Measurements from ENCODE around the gene HS3ST1.
"Not testable (repeated sequence)": the region's sequence is repeated elsewhere in the genome, so short reads cannot be mapped to it uniquely, and the experiment has no call there.

The HS3ST1 gene

DNA sequence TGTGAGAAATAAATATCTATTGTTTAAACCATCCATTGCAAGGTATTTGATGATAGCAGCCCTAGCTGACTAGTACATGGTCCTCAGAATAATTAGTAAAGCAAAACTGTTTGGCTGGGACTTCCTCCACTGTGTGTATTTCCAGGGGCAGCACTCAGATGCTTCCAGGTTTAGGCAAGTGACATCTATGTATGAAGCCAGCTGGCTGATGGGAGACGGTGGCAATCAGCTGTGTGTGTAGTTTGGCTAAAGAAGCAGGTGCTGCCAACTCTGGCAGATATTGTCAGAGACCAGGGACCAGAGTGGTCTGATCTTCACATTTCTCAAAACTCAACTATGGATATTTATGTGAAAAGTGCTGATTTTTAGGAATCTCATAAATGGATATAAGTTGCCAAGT is 19.1 kb downstream of the HS3ST1 start:
- DNase-seq (no peak), ATAC-seq (replicated peaks) (no peak)
- Mint-ChIP-seq H3K27ac (no peak overlapping the region), H3K4me1 (ENCODE audit: low read depth in 2 of 2) (no peaks in the 10 kb centered on the region), H3K9me3 (no peaks in the 10 kb centered on the region), H3K27me3 (peaks cover 9 to 10% of the 10 kb centered on the region in 2 donors), H3K4me3 (no peak overlapping the region), H3K36me3 (ENCODE audit: insufficient read depth) (no peaks in the 10 kb centered on the region)

- peaks cover 9 to 10% of the 10 kb centered on the region in 2 donors for H3K27me3 Mint-ChIP-seq
- DNase-seq, result no peak
- no peaks in the 10 kb centered on the region for H3K36me3 Mint-ChIP-seq (ENCODE audit: insufficient read depth)
- no peak overlapping the region for H3K27ac Mint-ChIP-seq
- no peaks in the 10 kb centered on the region for H3K4me1 Mint-ChIP-seq (ENCODE audit: low read depth in 2 of 2)
- H3K9me3 Mint-ChIP-seq, result no peaks in the 10 kb centered on the region
- H3K4me3 Mint-ChIP-seq, result no peak overlapping the region
- no peak for ATAC-seq (replicated peaks)
Observed at GRCh38 chr4:11408233-11408967, 20.3 kb downstream of the HS3ST1 start.

- Mint-ChIP-seq H3K27ac (no peak overlapping the region), H3K9me3 (no peaks in the 10 kb centered on the region), H3K36me3 (ENCODE audit: insufficient read depth) (no peaks in the 10 kb centered on the region), H3K27me3 (peaks cover 9 to 10% of the 10 kb centered on the region in 2 donors), H3K4me1 (ENCODE audit: low read depth in 2 of 2) (no peaks in the 10 kb centered on the region), H3K4me3 (no peak overlapping the region)
- DNase-seq (no peak), ATAC-seq (replicated peaks) (no peak)
Observed at GRCh38 chr4:11407551-11407950, 21.1 kb downstream of the HS3ST1 start.

GRCh38 chr4:11404431-11404830 is 24.3 kb downstream of the HS3ST1 start:
- H3K27ac Mint-ChIP-seq, result no peak overlapping the region
- no peaks in the 10 kb centered on the region for H3K36me3 Mint-ChIP-seq (ENCODE audit: insufficient read depth)
- no peaks in the 10 kb centered on the region for H3K4me1 Mint-ChIP-seq (ENCODE audit: low read depth in 2 of 2)
- no peak overlapping the region for H3K4me3 Mint-ChIP-seq
- ATAC-seq (replicated peaks), result no peak
- peaks cover 0 to 10% of the 10 kb centered on the region in 2 donors for H3K27me3 Mint-ChIP-seq
- no peak for DNase-seq
- H3K9me3 Mint-ChIP-seq, result no peaks in the 10 kb centered on the region

DNA sequence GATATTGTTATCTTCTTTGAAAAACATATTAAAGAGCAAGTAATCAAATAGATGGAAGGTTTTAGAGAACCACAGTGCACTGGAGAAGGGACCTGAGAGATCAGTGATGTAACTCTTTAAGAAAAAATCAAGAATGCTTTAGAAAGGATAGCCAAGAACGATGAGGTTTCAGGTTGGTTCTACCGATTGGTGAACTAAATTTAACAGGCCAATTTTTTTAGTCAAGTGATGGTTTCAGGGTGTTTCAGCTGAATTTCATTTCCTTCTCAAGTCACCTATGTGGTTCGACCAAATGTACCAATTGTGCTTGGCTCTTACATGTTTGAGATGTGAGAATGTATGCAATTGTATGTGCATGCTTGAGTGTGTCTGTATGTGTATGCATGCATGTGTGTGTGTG is 26.5 kb downstream of the HS3ST1 start:
- no peak overlapping the region for H3K4me3 Mint-ChIP-seq
- H3K27me3 Mint-ChIP-seq, result no peaks in the 10 kb centered on the region
- no peak overlapping the region for H3K27ac Mint-ChIP-seq
- ATAC-seq (replicated peaks) (no peak), DNase-seq (no peak)
- H3K9me3 Mint-ChIP-seq, result no peaks in the 10 kb centered on the region
- H3K4me1 Mint-ChIP-seq (ENCODE audit: low read depth in 2 of 2), result no peaks in the 10 kb centered on the region
- no peaks in the 10 kb centered on the region for H3K36me3 Mint-ChIP-seq (ENCODE audit: insufficient read depth)

DNA sequence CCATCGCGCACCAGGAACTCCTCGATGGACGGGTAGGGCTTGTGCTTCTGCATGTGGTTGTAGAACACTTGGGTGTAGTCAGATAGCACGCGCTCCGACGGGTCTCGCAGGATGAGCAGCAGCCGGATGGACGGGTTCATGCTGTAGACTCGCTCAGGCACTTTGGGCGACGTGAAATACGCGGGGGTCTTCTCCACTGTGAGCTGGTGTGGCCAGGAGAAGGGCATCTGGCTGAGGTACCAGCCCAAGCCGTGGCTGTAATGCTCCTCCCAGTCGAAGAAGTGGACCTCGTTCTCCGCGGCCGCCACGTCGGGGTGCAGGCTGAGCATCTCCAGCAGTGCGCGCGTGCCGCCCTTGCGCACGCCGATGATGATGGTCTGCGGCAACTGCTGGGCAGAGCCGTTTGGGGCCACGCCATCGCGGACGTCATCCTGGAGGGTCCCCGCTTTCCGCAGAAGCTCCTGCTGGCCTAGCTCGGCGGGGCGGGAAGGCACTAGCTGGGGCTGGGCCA is 29.2 kb downstream of the HS3ST1 start:
- DNase-seq (no peak), ATAC-seq (replicated peaks) (no peak)
- Mint-ChIP-seq H3K4me3 (no peak overlapping the region), H3K27ac (no peak overlapping the region), H3K36me3 (ENCODE audit: insufficient read depth) (no peaks in the 10 kb centered on the region), H3K9me3 (no peaks in the 10 kb centered on the region), H3K4me1 (ENCODE audit: low read depth in 2 of 2) (no peaks in the 10 kb centered on the region), H3K27me3 (peaks cover 0 to 7% of the 10 kb centered on the region in 2 donors)

GRCh38 chr4:11397819-11398610 is 30.7 kb downstream of the HS3ST1 start:
- H3K9me3 Mint-ChIP-seq, result no peaks in the 10 kb centered on the region
- DNase-seq, result no peak

DNA sequence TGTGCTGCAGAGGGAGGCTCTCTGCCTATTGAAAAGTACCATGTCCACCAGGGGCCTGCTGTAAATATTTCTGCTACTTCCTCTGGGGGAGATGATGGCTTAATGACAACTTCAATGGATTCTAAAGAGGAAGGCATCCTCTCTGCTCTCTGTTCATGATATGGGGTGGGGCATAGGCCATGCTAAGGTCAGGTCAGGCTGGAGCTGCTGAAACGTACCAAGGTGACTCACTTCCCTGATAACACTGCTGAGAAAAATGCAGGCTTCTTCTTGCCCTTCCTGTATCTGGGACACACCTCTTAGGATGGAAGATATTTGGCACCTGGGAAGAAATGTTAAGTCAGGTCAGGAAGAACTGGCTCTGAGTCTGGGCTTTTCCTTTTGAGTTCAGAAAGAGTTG is 31.5 kb downstream of the HS3ST1 start:
- H3K27ac Mint-ChIP-seq, result no peak overlapping the region
- no peaks in the 10 kb centered on the region for H3K9me3 Mint-ChIP-seq
- H3K36me3 Mint-ChIP-seq (ENCODE audit: insufficient read depth), result no peaks in the 10 kb centered on the region
- no peaks in the 10 kb centered on the region for H3K4me1 Mint-ChIP-seq (ENCODE audit: low read depth in 2 of 2)
- H3K4me3 Mint-ChIP-seq, result no peak overlapping the region
- no peak for DNase-seq
- H3K27me3 Mint-ChIP-seq, result peaks cover 0 to 15% of the 10 kb centered on the region in 2 donors
- no peak for ATAC-seq (replicated peaks)

More at GRCh38 chr4:11397819-11398610, 30.7 kb downstream of the HS3ST1 start:
- H3K27me3 Mint-ChIP-seq, result peaks cover 0 to 15% of the 10 kb centered on the region in 2 donors
- H3K4me3 Mint-ChIP-seq, result no peak overlapping the region
- no peak for ATAC-seq (replicated peaks)
- no peak overlapping the region for H3K27ac Mint-ChIP-seq
- H3K4me1 Mint-ChIP-seq (ENCODE audit: low read depth in 2 of 2), result no peaks in the 10 kb centered on the region
- no peaks in the 10 kb centered on the region for H3K36me3 Mint-ChIP-seq (ENCODE audit: insufficient read depth)

DNA sequence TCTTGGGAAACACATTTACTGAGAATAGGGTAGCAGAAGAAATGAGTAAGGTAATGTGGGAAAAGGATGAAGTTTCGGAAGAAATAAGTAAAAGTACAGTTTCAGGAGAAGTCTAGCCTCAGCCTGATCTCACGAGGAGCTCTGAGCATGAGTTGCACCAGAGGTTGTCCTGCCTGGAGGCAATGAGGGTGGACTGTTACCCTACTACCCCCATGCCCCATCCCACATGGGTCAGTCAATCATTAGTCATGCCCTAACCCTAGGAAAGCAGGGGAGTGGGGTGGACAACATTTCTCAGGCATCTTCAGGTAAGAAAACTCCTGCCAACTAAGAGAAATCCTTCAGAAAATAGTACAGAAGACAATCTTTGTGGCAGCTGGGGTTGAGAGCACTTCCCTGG is 35.1 kb downstream of the HS3ST1 start:
- DNase-seq (no peak), ATAC-seq (replicated peaks) (no peak)
- Mint-ChIP-seq H3K36me3 (ENCODE audit: insufficient read depth) (no peaks in the 10 kb centered on the region), H3K27me3 (peaks cover 0 to 15% of the 10 kb centered on the region in 2 donors), H3K27ac (no peak overlapping the region), H3K4me3 (no peak overlapping the region), H3K4me1 (ENCODE audit: low read depth in 2 of 2) (no peaks in the 10 kb centered on the region), H3K9me3 (no peaks in the 10 kb centered on the region)

- ATAC-seq (replicated peaks); H3K27ac Mint-ChIP-seq; H3K27me3 Mint-ChIP-seq; H3K36me3 Mint-ChIP-seq (ENCODE audit: insufficient read depth); H3K4me3 Mint-ChIP-seq; H3K4me1 Mint-ChIP-seq (ENCODE audit: low read depth in 2 of 2); H3K9me3 Mint-ChIP-seq; DNase-seq: not testable (repeated sequence)
Observed at GRCh38 chr4:11384072-11384471, 44.6 kb downstream of the HS3ST1 start.

DNA sequence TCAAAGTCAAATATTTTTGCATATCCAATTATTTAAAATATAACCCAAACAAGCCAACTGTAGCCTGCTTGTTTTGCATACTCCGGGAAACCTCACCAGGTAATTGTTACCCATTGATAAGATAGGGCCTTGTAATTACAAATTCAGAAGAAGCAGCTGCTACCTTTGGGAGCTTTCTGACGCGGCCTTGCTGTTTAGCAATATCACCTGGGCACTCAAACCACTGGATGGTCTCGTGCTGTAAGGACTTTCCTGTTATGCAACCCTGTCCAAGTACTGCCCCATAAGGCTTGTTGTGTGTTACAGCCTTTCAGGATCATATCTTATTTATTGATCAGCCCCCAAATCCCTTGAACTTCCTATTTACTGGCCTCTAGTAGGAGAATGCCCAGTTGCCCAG is 52.1 kb downstream of the HS3ST1 start:
- Mint-ChIP-seq H3K36me3 (ENCODE audit: insufficient read depth) (no peaks in the 10 kb centered on the region), H3K4me1 (ENCODE audit: low read depth in 2 of 2) (no peaks in the 10 kb centered on the region), H3K27me3 (no peaks in the 10 kb centered on the region), H3K9me3 (peaks cover 0 to 2% of the 10 kb centered on the region in 2 donors), H3K4me3 (no peak overlapping the region), H3K27ac (no peak overlapping the region)
- ATAC-seq (replicated peaks) (no peak), DNase-seq (no peak)

- Mint-ChIP-seq H3K36me3 (ENCODE audit: insufficient read depth) (no peaks in the 10 kb centered on the region), H3K4me1 (ENCODE audit: low read depth in 2 of 2) (no peaks in the 10 kb centered on the region), H3K27me3 (no peaks in the 10 kb centered on the region), H3K4me3 (no peak overlapping the region), H3K9me3 (peaks cover 0 to 2% of the 10 kb centered on the region in 2 donors), H3K27ac (no peak overlapping the region)
- no peak for ATAC-seq (replicated peaks)
- no peak for DNase-seq
Observed at GRCh38 chr4:11376146-11376545, 52.5 kb downstream of the HS3ST1 start.

GRCh38 chr4:11368701-11369115 is 60.0 kb downstream of the HS3ST1 start:
- Mint-ChIP-seq H3K36me3 (ENCODE audit: insufficient read depth) (no peaks in the 10 kb centered on the region), H3K27me3 (no peaks in the 10 kb centered on the region), H3K4me1 (ENCODE audit: low read depth in 2 of 2) (no peaks in the 10 kb centered on the region), H3K27ac (no peak overlapping the region), H3K4me3 (peak overlapping the region in 1 of 2 donors; percentile 53), H3K9me3 (no peaks in the 10 kb centered on the region)
- ATAC-seq (replicated peaks) (no peak), DNase-seq (no peak)

DNA sequence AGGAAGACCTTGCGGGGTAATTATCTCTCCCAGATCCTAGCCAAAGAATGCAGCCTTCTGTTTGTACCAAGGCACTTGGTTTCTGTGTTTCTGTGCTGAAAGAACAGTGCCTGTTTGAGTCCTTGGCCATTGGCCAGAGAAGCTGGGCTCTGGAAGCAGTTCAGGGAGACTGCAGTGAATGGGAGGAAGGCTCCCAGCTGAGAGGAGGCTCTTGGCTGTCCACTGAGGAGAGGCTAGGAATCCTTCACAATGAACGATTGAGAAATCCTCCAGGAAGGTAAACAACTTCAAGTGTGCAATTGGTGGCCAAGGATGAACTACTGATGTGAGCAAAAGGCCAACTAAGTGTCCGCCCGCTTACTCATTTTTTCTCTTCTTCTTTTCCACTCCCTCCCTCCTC is 61.3 kb downstream of the HS3ST1 start:
- DNase-seq (no peak), ATAC-seq (replicated peaks) (no peak)
- no peaks in the 10 kb centered on the region for H3K36me3 Mint-ChIP-seq (ENCODE audit: insufficient read depth)
- no peak overlapping the region for H3K27ac Mint-ChIP-seq
- H3K27me3 Mint-ChIP-seq, result no peaks in the 10 kb centered on the region
- H3K9me3 Mint-ChIP-seq, result no peaks in the 10 kb centered on the region
- no peak overlapping the region for H3K4me3 Mint-ChIP-seq
- H3K4me1 Mint-ChIP-seq (ENCODE audit: low read depth in 2 of 2), result no peaks in the 10 kb centered on the region
